WERI-Rb-1 (cell line): ENCODE data around the gene ERMN.

ENCODE experiments used
- DNase-seq: peaks from one replicate; pipeline ENCODE4 v3.0.0-alpha.2; 2020
- H3K27ac ChIP-seq: fragments of 250-450 bp; sonication (Bioruptor Pico); 2 replicates; pipeline ENCODE4 v1.5.1; 2020; ENCODE audit warnings: mild to moderate bottlenecking, moderate library complexity
- H3K27me3 ChIP-seq: fragments of 250-450 bp; sonication (Bioruptor Pico); 2 replicates; pipeline ENCODE4 v1.5.1; 2021; ENCODE audit warnings: mild to moderate bottlenecking, low read depth, moderate library complexity; ENCODE audit not compliant: insufficient read depth, severe bottlenecking
- H3K36me3 ChIP-seq: fragments of 250-450 bp; sonication (Bioruptor Pico); 2 replicates; pipeline ENCODE4 v1.5.1; 2020; ENCODE audit warnings: mild to moderate bottlenecking, moderate library complexity
- H3K4me3 ChIP-seq: 2 replicates; pipeline ENCODE4 v1.5.1; 2011; ENCODE audit warnings: low read depth, mild to moderate bottlenecking, control low read depth, low read length
- H3K9me3 ChIP-seq: fragments of 250-450 bp; sonication (Bioruptor Pico); 2 replicates; pipeline ENCODE4 v1.5.1; 2021; ENCODE audit warnings: mild to moderate bottlenecking, moderate library complexity; ENCODE audit not compliant: severe bottlenecking
- TF ChIP-seq, protein P1 (sequence below): IDR thresholded peaks from 2 replicates; pipeline ENCODE4 v1.5.1; 2011; ENCODE audit warnings: low read depth, mild to moderate bottlenecking, control low read depth, inconsistent platforms, low read length

The ERMN gene

GRCh38 chr2:157301307-157301706, 24.3 kb downstream of the ERMN start:
- Histone ChIP-seq H3K27ac (no peak overlapping the region), H3K9me3 (no peaks in the 10 kb centered on the region), H3K27me3 (no peaks in the 10 kb centered on the region), H3K4me3 (no peak overlapping the region), H3K36me3 (no peaks in the 10 kb centered on the region)
- no peak for DNase-seq
- TF ChIP-seq, protein P1, sequence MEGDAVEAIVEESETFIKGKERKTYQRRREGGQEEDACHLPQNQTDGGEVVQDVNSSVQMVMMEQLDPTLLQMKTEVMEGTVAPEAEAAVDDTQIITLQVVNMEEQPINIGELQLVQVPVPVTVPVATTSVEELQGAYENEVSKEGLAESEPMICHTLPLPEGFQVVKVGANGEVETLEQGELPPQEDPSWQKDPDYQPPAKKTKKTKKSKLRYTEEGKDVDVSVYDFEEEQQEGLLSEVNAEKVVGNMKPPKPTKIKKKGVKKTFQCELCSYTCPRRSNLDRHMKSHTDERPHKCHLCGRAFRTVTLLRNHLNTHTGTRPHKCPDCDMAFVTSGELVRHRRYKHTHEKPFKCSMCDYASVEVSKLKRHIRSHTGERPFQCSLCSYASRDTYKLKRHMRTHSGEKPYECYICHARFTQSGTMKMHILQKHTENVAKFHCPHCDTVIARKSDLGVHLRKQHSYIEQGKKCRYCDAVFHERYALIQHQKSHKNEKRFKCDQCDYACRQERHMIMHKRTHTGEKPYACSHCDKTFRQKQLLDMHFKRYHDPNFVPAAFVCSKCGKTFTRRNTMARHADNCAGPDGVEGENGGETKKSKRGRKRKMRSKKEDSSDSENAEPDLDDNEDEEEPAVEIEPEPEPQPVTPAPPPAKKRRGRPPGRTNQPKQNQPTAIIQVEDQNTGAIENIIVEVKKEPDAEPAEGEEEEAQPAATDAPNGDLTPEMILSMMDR, result no peak

DNA sequence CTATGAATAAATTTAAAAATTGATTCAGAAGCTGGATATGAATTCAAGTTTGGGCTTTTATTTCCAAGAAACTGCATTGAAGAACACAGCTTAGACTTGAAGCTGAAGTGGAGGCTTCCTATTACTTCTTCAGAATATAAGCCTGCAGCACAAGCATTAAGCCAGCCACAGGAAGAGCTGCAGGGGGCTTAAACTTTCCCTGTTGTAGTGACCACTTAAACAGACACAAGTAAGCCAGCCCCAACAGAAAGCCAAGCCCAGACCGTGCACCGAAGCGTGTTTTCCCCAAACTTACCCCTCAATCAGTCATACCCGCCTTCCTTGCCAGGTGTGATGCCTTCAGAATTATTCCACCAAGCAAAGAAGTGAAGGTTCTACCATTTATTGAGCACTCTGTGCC, 28.7 kb downstream of the ERMN start:
- Histone ChIP-seq H3K27ac (no peak overlapping the region), H3K9me3 (no peaks in the 10 kb centered on the region), H3K4me3 (no peak overlapping the region), H3K36me3 (no peaks in the 10 kb centered on the region), H3K27me3 (no peaks in the 10 kb centered on the region)
- TF ChIP-seq, protein P1, result no peak
- DNase-seq, result no peak

- no peak for DNase-seq
- Histone ChIP-seq H3K27ac (no peak overlapping the region), H3K9me3 (no peaks in the 10 kb centered on the region), H3K4me3 (no peak overlapping the region), H3K27me3 (no peaks in the 10 kb centered on the region), H3K36me3 (no peaks in the 10 kb centered on the region)
- TF ChIP-seq, protein P1, result no peak
Measured at GRCh38 chr2:157296490-157296889, 29.1 kb downstream of the ERMN start.

DNA sequence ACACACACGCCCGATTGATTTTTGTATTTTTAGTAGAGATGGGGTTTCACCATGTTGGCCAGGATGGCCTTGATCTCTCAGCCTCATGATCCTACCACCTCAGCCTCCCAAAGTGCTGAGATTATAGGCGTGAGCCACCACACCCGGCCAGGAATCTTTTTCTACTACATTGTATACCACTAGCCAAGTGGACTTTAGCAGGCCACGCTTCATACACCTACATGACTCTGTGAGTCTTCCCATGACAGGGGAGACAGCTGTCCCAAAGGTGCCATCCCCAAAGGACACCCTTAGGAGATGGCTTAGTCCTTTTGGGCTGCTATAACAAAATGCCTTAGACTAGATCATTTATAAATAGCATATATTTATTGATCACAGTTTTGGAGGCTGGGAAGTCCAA, 32.8 kb downstream of the ERMN start:
- Histone ChIP-seq H3K27ac (no peak overlapping the region), H3K4me3 (no peak overlapping the region), H3K9me3 (no peaks in the 10 kb centered on the region), H3K36me3 (no peaks in the 10 kb centered on the region), H3K27me3 (no peaks in the 10 kb centered on the region)
- no peak for DNase-seq
- TF ChIP-seq, protein P1, result no peak

DNA sequence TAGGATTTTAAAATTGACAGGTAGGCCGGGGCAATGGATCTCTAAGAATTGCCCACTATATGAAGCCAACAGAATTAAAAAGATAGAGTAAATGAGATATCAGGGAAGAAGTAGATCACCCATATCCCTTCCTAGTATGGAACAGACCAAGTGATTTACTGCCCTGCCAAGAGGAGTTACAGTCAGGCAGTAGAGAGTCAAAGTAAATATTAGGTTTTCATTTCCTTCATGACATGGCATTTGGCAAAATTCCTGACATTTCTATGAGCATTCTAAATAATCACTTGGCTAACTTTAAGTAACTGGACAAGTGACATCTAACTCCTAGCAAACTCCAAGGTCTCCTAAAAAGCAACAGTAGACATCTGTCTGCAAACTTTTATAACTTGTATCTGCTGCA, 34.6 kb downstream of the ERMN start:
- TF ChIP-seq, protein P1, result no peak
- DNase-seq, result no peak
- no peaks in the 10 kb centered on the region for H3K9me3 ChIP-seq
- H3K27me3 ChIP-seq, result no peaks in the 10 kb centered on the region
- no peak overlapping the region for H3K4me3 ChIP-seq
- H3K27ac ChIP-seq, result no peak overlapping the region
- no peaks in the 10 kb centered on the region for H3K36me3 ChIP-seq

DNA sequence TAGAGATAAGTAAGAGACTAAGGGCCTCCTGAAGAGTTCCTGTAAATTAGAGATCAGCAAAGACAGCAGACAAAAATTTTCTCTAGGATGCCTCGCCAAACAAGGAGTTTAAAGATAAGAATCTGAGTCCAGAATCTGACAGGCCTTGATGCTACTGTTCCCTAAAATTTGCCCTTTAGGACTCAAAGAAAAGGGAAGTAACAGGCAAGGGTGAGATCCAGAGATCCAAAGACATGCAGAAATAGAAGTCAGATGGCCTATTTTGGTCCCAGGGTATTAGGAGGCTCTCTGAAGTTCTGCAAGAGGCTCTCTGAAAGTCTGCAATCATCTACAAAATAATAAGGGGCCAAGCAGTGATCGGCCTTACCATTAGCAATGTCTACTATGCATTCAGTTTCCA, 35.1 kb downstream of the ERMN start:
- Histone ChIP-seq H3K9me3 (no peaks in the 10 kb centered on the region), H3K36me3 (no peaks in the 10 kb centered on the region), H3K27ac (no peak overlapping the region), H3K27me3 (no peaks in the 10 kb centered on the region), H3K4me3 (no peak overlapping the region)
- TF ChIP-seq, protein P1, result no peak
- no peak for DNase-seq
